Measurements from ENCODE around the gene IGF1R.

The IGF1R gene

DNA sequence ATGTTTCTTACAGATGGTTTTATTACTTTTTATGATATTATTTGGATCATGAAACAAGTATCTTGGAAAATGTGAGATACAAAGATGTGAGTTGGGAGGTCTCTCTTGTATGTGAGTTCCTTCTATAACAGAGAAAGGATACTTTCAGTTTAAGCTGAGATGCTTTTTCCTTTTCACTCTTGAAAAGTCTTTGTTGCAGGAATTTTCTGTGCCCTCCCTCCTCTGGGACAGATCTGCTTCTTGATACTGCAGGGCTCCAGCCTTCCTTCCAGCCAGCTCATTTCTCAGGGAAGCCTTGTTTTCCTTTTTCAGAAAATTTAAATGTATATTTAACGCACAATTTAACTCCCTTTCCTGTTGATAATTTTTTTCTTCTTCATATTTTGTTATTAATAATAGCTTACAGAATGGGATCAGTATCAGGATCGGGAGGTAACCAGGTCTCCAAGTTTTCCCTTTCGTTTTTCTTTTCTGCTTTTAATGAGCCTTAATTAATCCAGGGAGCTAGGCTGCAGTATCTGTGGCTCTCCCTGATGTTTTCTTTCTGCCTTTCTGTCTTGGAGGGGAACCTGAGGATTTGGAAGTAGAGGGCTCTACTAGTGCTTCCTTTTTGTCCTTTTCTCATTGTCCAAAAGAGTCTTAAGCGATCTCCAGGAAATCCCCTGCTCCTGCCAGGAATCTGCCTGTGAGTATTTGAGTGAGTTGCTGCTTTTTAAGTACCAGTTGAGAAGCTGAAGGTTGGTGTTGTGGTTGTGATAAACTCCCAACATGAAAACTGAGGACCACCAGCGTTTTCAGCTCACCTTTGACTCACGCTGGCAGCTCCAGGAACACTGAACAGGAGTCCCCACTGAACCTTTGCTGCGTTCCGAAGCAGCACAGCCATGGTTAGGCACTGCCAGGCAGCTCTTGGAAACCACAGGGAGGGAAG, 105.7 kb downstream of the IGF1R start:
- no peak for DNase-seq

DNA sequence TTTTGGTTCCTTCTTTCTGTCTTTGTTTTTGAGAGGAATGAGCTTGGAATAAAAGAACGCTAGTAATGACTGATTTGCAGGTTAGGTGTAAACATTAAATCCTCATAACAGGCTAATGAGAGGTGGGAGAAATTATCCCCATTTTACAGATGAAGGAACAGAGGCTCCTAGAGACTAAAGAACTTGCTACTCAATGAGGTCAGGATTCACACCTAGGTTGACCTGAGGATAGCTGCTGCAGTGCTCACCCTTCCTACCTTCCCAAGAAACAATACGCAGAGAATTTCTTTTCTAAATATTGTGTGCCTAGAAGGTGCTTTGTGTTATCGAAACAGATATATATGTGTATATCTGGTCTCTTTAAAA, 106.3 kb downstream of the IGF1R start:
- no peak for DNase-seq

DNA sequence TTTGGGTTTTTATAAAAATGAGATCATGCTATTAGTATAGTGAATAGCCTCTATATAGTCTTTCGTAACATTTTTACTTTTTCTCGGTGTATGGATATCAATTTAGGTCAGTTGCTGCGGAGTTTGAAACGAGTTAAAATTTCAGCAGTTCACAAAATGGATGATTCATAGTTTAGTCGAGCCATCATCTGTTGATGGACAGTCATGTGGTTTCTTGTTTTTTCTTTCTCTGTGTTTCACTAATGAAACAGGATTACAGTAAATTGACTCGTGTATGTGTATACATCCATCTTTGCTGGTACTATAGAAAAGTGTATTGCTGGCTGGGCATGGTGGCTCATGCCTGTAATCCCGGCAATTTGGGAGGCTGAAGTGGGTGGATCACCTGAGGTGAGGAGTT, 106.8 kb downstream of the IGF1R start:
- no peak for DNase-seq

DNA sequence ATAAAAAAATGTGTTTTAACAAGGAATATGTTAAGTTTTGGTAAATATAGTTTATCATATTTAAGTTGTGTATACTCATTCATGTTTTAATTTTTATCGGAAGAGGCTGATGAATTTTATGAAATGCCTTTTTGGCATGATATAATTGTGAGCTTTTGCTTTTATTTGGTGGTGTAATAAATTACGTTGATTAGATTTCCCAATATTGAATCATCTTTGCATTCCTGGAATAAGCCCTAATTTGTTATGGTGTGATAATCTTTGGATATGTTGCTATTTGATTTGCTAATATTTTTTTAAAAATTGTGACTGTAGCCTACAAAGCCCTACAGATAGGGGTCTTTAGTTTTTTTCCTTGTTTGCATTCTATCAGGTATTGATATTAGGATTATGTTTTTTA, 107.4 kb downstream of the IGF1R start:
- DNase-seq: no peak

DNA sequence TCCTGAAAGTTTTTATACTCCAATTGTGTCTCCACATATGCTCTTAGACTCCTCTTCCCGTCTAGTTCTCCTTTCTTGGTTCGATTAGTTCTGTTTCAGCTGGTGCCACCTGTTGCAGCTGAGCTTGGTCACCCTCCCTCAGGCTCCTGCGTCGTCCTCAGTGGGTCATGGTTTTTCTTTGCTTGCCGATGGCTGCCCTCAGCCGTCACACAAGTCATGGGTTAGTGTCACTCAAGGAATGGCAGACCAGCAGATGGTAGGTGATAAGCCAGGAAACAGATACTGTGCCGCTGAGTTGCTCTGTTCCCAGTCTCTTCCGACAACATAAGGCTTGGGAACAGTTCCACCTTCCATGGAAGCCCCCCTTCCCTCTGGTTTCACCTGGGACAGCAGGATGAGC, 109.9 kb downstream of the IGF1R start:
- no peak for DNase-seq

DNA sequence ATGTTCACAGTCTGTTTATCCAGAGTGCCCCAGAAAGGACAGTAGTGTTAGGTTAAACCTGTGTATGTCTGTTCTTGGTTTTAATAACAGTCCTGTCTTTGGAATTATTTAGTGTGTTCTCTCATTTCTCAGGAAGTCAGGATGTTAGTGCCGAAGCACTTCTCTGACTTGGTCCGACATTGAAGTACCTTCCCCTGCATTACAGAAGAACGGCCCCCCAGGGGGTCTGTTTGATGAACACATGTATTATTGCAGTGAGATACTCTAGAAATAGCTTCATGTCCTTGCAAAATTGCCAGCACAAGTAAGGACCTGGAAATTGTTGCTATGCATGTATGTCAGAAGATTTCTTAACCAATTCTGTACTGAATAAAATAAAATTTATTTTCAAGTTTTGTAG, 110.9 kb downstream of the IGF1R start:
- DNase-seq: no peak

DNA sequence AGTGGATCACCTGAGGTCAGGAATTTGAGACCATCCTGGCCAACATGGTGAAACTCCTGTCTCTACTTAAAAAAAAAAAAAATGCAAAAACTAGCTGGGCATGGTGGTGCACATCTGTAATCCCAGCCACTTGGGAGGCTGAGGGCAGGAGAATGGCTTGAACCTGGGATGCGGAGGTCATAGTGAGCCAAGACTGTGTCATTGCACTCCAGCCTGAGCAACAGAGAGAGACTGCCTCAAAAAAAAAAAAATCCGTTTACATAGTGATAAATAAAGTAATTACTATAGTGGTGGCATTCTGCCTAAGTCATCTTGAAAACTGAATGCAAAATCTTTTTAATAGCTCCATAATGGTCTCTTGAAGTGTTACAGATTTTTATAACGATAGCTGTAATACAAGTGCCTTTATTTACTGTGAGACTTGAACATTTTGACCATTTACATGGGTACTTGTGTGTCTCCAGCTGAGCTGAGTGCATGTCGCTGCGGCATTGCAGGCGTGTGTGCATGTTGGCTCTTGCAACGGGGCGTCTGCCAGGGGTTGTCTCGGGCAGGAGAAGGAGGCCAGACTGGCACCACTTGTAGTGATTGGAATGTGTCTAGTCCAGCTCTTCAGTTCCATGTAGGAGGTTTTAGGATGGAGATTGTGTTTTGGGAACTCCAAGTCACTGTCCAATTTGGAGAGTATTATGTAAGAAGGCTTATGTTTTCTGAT, 111.9 kb downstream of the IGF1R start:
- no peak for DNase-seq

DNA sequence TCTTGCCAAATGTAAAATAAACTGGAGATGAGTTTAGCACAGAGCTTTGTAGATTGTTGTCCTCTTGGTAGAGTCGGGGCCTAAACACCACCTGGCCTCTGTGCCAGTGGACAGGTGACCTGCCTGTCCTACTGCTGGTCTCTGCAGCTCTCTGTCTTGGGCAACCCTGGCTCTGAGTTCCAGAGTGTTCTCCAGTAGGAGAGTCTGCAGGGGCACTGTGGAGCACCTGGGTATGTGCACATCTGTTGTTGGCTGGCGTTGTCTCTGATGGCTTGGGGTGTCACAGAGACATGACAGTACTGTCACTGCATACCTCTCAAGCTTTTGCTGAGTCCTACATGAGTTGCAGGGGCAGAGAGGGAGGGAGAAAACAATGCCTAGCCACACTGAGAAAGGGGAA, 112.6 kb downstream of the IGF1R start:
- DNase-seq: no peak

DNA sequence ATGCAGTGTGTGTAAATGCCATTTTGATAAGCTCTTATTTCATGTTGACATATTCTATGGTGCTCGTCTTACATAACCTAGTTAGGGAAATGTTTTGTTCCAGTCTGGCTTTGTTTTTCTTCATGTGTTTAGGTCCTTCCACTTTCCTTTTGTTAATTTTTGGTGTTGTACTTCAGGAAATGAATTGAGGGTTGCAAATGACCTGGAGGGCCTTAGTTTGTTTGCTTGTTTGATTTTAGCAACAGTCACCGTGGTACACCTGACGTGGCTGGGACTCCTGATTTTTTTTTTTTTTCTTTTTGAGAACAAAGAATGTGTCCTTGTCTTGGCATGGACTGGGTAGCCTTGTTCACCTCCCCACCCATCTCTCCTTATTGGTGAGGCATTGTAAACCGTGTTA, 114.8 kb downstream of the IGF1R start:
- DNase-seq: no peak

DNA sequence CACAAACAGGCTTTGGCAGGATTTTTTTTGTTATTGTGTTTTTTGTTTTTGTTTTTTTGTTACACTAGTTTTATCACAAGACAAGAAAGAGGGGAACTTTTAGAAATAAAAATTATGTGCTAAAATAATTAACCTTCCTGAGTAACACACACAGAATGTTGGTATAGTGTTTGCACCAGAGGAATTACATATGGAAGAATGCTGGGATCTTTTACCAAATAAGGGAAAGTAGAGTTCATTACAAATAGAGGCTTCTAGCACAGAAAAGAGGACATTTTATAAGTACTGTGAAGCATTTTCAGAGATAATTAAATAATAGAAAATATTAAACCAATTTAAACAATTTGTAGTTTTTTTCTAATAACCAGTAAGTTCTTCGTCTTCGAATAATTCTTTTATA, 116.0 kb downstream of the IGF1R start:
- DNase-seq: no peak

DNA sequence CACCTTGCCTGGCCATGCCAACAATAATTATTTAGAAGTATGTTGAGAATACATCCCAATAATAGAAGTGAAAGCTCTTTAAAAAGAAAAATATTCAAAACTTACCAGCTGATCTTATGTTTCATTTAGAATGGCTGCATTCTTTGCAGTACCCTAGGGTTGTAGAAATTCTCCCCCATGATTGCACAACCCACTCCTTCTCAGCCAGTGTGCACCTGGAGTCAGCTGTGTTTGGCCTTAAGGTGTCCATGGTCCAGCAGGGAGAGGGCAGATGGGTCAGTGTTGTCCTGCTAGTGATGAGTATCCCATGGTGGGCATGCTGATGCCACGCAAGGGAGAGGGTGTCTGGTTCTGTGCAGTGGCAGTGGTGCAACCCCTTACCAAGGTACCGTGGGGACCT, 117.3 kb downstream of the IGF1R start:
- DNase-seq: no peak

DNA sequence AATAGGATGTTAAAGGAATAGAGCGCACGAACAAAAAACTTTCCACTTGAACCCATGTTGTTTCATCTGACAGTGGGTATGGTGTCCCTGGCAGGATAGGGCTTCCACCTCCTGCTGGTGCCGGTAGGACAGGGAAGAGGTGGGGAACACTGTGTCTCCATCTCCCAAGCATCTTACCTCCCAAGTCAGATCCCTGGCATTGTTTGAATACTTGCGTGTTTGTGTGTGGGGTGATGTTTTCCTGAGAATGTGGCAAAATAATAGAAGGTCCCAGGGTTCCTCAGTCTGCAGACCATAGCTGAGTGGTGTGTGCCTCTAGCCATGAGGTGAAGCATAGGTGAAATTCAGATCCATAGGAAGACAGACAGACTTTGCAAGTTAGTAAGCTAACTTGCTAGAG, 119.4 kb downstream of the IGF1R start:
- no peak for DNase-seq

DNA sequence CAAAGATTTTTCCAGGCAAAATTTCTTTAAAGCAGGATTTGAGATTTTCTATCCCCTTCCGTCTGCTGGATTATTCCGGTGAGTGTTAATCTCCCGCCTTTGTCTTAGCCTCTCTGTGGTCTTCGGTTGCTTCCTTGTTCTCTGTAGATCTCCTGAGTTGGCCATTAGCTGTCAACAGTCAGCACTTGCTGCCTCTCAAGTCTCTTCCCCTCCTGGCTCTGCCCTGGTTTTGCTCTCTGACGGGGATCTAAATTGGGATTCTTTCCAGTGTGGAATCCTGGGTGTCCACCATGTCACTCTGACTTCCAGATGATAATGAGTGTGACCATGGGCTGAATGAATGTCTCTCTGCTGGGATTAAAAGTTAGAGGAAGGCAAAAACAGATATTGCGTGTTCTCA, 121.5 kb downstream of the IGF1R start:
- no peak for DNase-seq

DNA sequence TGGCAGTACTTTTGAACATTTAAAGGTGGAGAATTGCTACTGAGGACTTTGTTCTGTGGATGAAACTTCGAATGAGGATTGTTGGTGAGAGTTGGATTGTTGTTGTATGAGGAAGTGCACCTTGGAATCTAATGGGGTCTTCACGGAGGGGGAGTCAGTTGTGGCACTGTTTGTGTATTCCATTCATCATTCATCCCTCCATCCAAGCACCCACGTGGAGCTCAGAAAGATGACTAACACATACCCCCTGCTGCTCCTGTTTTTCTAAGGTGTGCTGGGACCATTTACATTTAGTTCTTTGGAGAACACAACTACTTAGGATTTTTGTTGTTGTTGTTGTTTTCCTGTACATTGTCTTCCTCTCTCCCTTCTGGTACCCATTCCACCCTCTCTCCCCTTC, 122.6 kb downstream of the IGF1R start:
- DNase-seq: no peak

DNA sequence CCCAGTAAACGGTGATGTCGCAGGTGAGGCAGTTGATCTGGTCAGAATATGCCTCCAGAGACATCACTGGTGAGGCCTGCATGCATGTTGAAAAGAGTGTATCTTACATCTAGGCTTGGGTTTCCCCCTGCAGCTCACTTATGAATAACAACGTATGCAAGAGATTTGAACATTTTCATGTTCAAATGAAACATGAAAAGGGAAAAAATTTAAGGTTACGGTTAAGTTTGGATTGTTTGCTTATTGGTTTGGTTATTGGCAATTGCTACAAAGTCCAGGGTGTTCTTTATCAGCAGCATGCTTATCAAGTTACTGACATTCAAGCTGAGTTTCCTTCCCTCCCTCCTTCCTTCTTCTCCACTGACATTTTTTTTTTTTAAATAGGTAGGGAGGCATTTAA, 123.2 kb downstream of the IGF1R start:
- DNase-seq: no peak

DNA sequence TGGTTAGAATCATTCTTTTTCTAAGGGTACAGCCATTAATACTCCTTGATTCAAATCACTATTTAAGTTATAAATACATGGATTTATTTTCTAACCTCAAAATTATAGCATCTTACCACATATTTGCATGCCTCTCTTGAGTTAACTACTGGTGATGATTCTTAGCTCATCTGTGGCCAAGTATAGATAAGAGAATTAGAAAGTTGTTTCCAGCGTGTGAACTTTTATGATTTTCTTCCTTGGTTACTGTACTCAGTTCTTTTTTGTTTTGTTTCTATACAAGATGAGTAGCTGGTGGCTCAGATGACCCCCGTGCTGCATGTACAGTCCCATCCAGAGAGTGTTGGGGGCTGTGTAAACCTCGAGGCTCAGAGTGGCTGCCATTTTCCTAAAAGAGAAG, 124.6 kb downstream of the IGF1R start:
- DNase-seq: no peak

DNA sequence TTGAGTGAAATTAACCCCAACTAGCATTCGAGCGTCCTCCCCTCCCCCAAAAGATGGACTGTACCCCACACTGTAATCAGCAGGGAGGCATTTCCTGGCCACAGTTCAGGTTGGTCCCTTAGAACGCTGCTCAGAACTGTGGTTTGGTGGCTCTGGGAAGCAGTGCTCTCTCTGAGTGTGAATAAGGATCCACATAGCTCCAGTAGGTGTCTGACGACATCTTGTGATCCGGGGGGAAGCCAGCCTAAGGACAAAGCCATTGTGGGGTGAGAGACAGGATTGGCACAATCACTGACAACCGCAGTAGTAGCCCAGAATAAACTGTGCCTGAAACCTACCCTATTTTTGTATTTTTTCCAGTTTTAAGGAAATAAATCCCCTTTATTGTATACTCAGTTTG, 125.3 kb downstream of the IGF1R start:
- DNase-seq: no peak

DNA sequence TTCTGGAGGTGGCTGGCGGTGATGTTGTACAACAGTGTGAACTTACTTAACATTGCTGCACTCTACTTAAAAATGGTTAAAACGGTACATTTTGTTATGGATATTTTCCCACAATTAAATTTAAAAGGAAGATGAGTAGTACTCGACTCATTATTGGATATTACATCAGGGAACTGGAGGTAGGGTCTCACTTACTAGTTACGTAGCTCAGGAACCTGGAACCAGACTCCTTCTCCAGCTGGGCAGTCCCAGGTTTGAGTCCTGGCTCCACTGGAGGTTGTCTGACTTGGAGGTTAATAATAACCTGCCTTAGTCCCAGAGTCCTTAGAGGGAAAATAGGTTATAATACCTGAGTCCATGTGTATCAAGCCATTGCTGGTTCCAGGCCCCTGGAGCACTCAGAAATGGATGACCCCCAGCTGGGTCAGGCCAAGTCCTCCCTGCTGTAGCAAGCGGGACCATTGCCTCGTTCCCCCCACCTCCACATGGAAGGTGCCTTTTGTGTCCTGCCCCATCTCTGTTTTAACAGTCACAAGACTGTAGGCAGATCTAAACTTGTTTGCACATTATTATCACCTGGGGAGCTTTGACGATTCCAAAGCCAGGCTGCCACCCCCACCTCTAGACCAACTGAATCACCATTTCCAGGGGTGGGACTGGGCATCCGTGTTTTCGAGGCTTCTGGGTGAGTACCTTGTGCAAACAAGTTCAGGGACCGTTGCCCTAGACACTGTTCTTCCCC, 126.6 kb downstream of the IGF1R start:
- DNase-seq: no peak

DNA sequence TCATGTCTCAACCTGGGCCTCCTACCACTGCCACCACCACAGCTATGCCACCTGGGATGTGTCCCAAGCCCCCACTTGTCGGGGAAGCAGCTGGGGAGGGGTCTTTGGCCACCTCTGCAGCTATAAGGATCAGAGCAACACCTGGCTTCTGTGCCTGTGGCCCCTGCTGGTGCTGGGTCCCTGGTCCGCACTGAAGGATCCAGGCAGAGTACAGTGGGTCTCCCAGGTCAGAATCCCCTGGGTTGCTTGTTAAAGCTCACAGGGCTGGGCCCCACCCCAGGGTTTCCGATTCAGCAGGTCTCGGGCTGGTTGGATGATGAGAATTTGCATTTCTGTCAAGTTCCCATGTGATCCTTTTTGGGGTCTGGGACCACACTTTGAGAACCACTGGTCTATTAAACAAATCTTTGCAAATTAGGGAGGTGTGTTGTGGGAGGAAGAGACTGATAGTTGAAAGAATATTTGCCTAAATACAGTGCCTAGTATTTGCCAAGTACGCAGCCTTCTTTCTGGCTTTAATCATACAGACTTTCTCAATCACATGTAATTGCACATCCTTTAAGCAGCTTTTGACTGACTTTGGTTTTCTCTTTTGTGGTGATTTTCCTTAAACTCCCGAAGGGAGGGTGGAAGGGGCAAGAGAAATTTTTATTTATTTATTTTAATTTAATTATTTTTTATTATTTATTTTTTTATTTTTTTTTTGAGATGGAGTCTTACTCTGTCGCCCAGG, 127.3 kb downstream of the IGF1R start:
- no peak for DNase-seq

DNA sequence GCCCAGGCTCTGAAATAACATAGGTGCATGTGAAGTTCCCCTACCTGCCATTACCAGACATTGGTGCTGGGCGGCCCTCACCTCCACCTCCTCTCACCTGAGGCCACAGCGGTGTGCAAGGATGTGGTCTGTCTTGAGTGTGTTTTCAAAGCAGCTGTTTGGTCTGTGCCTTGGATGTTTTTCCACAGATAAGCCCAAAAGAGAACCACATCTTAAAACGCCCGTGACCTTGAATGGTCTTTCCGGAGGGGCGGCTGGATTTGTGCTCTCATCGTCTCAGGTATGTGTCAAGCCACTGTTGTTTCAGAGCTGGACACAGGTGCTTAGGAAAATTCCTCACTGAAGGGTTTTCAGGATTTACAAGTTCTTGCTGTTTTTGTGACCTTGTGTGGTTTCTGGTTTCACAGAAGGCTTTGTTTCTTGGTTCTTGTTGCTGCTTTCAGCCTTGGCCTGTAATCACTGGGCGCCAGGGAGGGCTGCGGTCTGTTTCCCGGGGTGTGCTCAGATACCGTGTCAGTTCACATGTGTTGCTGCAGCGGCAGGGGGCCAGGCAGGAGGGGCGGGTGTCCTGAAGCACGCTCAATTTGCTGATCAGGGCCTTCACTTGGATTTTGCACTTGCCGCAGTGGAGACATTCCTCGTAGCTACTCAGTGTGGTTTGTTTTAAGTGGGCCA, 128.4 kb downstream of the IGF1R start:
- DNase-seq: no peak

DNA sequence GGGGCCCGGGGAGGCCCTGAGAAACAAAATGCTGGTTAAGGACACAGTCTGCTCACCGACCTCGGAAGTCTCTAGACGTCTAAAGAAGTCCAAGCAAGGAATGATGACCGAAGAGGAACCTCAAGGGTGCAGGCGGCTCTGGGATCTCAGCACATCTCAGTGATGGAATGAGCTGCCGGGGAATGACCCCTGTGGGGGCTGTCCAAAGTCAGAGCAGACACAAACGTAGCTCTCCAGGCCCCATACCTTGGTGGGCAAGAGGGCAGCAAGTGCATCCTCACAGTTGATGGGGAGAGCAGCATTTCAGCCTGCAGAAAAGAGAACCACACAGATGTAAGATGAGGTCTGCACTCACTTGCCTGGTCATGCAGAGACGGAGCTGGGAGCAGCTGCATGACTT, 129.1 kb downstream of the IGF1R start:
- DNase-seq: no peak

DNA sequence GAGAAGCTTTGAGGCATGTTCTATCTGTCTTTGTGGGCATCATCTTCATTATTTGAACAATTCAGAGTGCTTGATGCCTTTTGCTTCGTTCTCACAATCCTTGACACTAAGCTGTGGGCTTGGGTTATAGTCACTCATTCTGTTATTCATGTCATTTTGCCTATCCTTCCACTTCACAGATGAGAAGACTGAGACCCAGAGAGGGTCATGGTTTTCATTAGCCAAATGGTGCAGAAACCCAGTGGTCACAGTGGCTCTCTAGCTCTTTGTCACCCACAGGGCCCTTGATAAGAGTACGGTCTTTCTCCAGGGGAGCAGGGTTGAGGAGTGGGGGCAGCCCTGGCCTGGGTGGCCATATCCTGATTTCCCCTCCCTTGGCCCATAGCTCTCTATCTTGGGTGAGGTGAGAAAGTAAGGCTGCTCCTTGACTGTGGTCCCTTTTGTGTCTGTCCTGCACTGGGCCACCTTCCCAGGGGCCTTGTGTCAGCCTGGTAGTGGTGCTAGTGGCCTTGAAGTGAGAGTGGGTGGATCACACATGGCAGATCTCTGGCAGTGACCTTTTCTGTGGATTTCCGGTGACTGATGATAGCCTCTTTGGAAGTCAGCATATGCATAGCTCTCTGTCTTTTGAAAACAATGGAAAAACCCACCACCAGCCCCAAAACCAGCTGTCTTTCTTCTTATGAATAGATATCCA, 130.1 kb downstream of the IGF1R start:
- DNase-seq: no peak
